ENCODE data around the gene NTN1. TPM values are rescaled to one million over a fixed set of nuclear protein-coding genes. Genes with fewer than 3 reads are reported as not detected.

The NTN1 gene
- total and polyA plus RNA-seq, 11 donors = 9.3 to 25.8 (median 17.3) TPM

DNA sequence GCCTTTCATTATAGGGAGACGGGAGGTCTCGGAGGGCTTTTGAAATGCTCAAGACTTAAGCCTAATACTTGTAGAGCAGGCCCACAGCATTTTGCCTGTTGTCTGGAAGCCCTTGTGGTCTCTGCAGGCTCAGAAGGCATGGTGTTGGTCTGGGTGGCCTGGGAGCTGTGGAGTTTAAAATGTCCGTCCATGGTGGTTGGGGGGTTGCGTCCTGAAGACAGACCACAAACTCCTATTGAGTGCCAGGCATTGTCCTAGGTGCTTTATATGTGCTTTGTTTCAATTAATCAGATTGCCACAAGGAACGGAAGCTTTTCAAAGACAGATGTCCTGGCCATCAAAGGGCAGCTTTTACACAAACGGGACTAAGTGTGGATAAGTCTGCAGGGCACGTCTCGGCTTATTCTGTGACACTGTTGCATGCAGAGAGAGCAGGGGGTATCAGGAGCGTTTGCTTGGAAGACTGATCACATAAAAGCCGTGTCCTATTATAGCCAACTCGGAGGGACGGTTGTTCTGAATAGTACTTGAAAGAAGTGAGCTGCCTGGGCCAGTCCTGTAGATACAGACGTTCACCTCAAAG, 7.8 kb downstream of the NTN1 start:
- peaks cover 0 to 23% (median 5%) of the 10 kb centered on the region in 9 donors for H3K27me3 ChIP-seq
- no peak overlapping the region for H3K4me3 ChIP-seq
- H3K9me3 ChIP-seq = no peaks in the 10 kb centered on the region
- WGBS, 4 donors = 81 to 87% (median 83%) methylated on average over 13 of the region's 13 CpGs
- no peak overlapping the region for H3K27ac ChIP-seq
- ATAC-seq = peak in 2 of 4 donors; percentile 36 to 44
- intact Hi-C loops (cut with DNase I) = no loop called here
- peaks cover 0 to 6% (median 0%) of the 10 kb centered on the region in 12 donors for H3K4me1 ChIP-seq
- H3K36me3 ChIP-seq = no peaks in the 10 kb centered on the region
- TF ChIP-seq POLR2A (IDR thresholded peaks at IDR 0.05) = no peak
- TF ChIP-seq, protein P1, sequence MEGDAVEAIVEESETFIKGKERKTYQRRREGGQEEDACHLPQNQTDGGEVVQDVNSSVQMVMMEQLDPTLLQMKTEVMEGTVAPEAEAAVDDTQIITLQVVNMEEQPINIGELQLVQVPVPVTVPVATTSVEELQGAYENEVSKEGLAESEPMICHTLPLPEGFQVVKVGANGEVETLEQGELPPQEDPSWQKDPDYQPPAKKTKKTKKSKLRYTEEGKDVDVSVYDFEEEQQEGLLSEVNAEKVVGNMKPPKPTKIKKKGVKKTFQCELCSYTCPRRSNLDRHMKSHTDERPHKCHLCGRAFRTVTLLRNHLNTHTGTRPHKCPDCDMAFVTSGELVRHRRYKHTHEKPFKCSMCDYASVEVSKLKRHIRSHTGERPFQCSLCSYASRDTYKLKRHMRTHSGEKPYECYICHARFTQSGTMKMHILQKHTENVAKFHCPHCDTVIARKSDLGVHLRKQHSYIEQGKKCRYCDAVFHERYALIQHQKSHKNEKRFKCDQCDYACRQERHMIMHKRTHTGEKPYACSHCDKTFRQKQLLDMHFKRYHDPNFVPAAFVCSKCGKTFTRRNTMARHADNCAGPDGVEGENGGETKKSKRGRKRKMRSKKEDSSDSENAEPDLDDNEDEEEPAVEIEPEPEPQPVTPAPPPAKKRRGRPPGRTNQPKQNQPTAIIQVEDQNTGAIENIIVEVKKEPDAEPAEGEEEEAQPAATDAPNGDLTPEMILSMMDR (IDR thresholded peaks at IDR 0.05) = no peak
- no peak for DNase-seq

GRCh38 chr17:9032151-9032550, 10.8 kb downstream of the NTN1 start:
- H3K9me3 ChIP-seq = peaks cover 0 to 4% (median 0%) of the 10 kb centered on the region in 12 donors
- H3K36me3 ChIP-seq = no peaks in the 10 kb centered on the region
- 84 to 87% (median 85%) methylated on average over 9 of the region's 9 CpGs for WGBS, 4 donors
- no peak overlapping the region for H3K4me3 ChIP-seq
- DNase-seq = no peak
- peaks cover 0 to 2% (median 0%) of the 10 kb centered on the region in 9 donors for H3K27me3 ChIP-seq
- peak in 1 of 4 donors; percentile 12 for ATAC-seq
- TF ChIP-seq, protein P1 (IDR thresholded peaks at IDR 0.05) = no peak
- no peak for TF ChIP-seq POLR2A (IDR thresholded peaks at IDR 0.05)
- intact Hi-C loops (cut with DNase I) = no loop called here
- H3K4me1 ChIP-seq = no peaks in the 10 kb centered on the region
- H3K27ac ChIP-seq = peak overlapping the region in 1 of 12 donors; percentile 38

DNA sequence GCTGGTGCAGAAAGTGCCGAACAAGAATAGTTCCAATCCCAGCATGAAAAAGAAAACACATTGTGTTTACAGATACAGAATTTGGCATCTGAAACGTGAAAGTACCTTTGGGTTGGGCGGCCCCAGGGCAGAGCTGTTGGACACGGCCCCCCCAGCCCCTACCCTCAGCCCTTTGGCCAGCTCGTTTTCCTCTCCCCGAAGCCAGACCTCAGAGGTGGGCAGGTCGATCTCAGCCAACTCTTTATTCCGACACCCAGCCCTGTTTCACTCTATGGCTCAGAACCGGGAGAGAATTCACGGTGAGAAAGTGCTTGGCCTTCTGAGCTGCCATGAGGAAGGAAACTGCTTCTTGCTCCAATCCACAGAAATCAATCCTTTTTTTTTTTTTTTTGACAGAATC, 11.3 kb downstream of the NTN1 start:
- no peak overlapping the region for H3K4me3 ChIP-seq
- ATAC-seq = peak in 1 of 4 donors; percentile 16
- TF ChIP-seq, protein P1 (IDR thresholded peaks at IDR 0.05) = no peak
- TF ChIP-seq POLR2A (IDR thresholded peaks at IDR 0.05) = no peak
- WGBS, 4 donors = 68 to 78% (median 74%) methylated on average over 10 of the region's 10 CpGs
- H3K9me3 ChIP-seq = peaks cover 0 to 4% (median 0%) of the 10 kb centered on the region in 12 donors
- no peak for DNase-seq
- H3K27ac ChIP-seq = peak overlapping the region in 1 of 12 donors; percentile 38
- intact Hi-C loops (cut with DNase I) = no loop called here
- no peaks in the 10 kb centered on the region for H3K4me1 ChIP-seq
- no peaks in the 10 kb centered on the region for H3K27me3 ChIP-seq
- no peaks in the 10 kb centered on the region for H3K36me3 ChIP-seq

DNA sequence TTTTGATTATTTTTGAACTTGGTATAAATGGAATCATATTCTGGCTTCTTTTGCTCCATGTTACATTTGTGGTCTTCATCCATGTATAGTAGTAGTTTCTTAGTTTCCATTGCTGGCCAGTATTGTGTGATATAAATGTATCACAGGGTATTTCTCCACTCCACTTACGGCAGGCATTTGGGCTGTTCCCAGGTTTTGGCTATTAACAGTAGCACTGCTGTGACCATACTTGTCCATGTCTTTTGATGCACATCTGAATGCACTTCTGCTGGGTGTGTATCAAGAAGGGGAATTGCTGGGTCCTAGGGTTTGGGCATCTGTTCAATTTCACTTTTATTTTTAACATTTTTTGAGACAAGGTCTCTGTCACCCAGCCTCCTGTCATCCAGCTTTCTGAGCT, 13.9 kb downstream of the NTN1 start:
- TF ChIP-seq POLR2A (IDR thresholded peaks at IDR 0.05) = no peak
- TF ChIP-seq, protein P1 (IDR thresholded peaks at IDR 0.05) = no peak
- DNase-seq (no peak), ATAC-seq (peak in 3 of 4 donors; percentile 26 to 64 (median 37))
- intact Hi-C loops (cut with DNase I) = loop anchor here in 1 of 10 donors (5.0 kb wide), 1 partner anchor 67 kb away; no protein-coding TSS in a partner anchor
- Histone ChIP-seq H3K27me3 (no peaks in the 10 kb centered on the region), H3K4me1 (no peaks in the 10 kb centered on the region), H3K27ac (no peak overlapping the region), H3K4me3 (no peak overlapping the region), H3K36me3 (no peaks in the 10 kb centered on the region), H3K9me3 (peaks cover 0 to 21% (median 0%) of the 10 kb centered on the region in 12 donors)
- 59 to 78% (median 69%) methylated on average over 1 of the region's 1 CpG for WGBS, 4 donors

Measured in heart left ventricle (tissue), 16 donors.